Ovary (tissue), 9 donors: ENCODE results near the gene STUB1. TPM values are rescaled to one million over a fixed set of nuclear protein-coding genes. Genes with fewer than 3 reads are reported as not detected.

Experiments used
- DNase-seq, 5 donors: peaks; one replicate each; pipeline ENCODE4 v3.0.0-alpha.2; 2019 to 2020
- H3K27ac ChIP-seq, 2 donors: fragments of 200-600 bp; one replicate each; pipeline versions ENCODE4 v1.5.1 to v1.8.0; 2019 to 2022
- H3K27me3 ChIP-seq: fragments of 200-600 bp; one replicate; pipeline ENCODE4 v1.8.0; 2022
- H3K36me3 ChIP-seq: fragments of 200-600 bp; sonication (generic); one replicate; pipeline ENCODE4 v1.5.1; 2019
- H3K4me1 ChIP-seq: one replicate; pipeline ENCODE4 v1.8.1; 2013; ENCODE audit warnings: mild to moderate bottlenecking, moderate library complexity; ENCODE audit not compliant: insufficient read depth
- H3K4me3 ChIP-seq: fragments of 200-600 bp; sonication (generic); one replicate; pipeline ENCODE4 v1.5.1; 2017
- H3K9me3 ChIP-seq, 2 donors: fragments of 200-600 bp in 1 of 2; sonication (generic) in 1 of 2; one replicate each; pipeline versions ENCODE4 v1.5.1 to v1.8.1; 2013 to 2019; ENCODE audit warnings: mild to moderate bottlenecking in 1 of 2, moderate library complexity in 1 of 2
- CTCF ChIP-seq, 3 donors: fragments of 450-650 bp in 2 of 3; fragments of 200-600 bp in 1 of 3; IDR thresholded peaks; one replicate each; pipeline versions ENCODE4 v1.5.1 to v1.8.0; 2016 to 2022; ENCODE audit warnings: antibody characterized with exemption in 3 of 3, mild to moderate bottlenecking in 1 of 3
- EP300 ChIP-seq: sonication (generic); formaldehyde crosslinking; IDR thresholded peaks from one replicate; pipeline ENCODE4 v1.6.1; 2017; ENCODE audit warnings: antibody characterized with exemption
- POLR2A ChIP-seq: fragments of 450-650 bp; IDR thresholded peaks from one replicate; pipeline ENCODE4 v1.6.1; 2017; ENCODE audit warnings: antibody characterized with exemption, mild to moderate bottlenecking, moderate library complexity
- WGBS, 3 donors: extraction: QIAGEN DNeasy Blood & Tissue Kit in 1 of 3; methylation state at CpG; one replicate each; pipeline versions ENCODE4 v1.1.5 to v1.1.7; 2013 to 2017; 5-methylcytosine and 5-hydroxymethylcytosine counted together
- intact Hi-C, 4 donors: fragments of 100-400 bp; cut with DNase I; formaldehyde crosslinking; loops; one replicate each; pipeline versions ENCODE4 v1.11.0 to v1.15.1; 2022 to 2023
- polyA plus RNA-seq, 2 donors: library from polyadenylated mRNA; stranded (reverse); fragments of 200-250 nt in 1 of 2; fragments of 350-450 nt in 1 of 2; fragmentation: Illumina TruSeq in 1 of 2; extraction: RNeasy Lipid Tissue Mini Kit (QIAGEN cat#74804) in 1 of 2; gene quantifications; one replicate each; pipeline ENCODE4 v1.2.3, GENCODE V29; 2013 to 2014
- total RNA-seq, 7 donors: library from RNA; depleted of rRNA in 2 of 7; stranded (reverse); fragments of >200 nt in 2 of 7; fragmentation: NEBNext Ultra II Directional in 3 of 7; extraction: Animal tissue kit (Norgen Biotek cat#: 25700) in 3 of 7; gene quantifications; one replicate each; pipeline versions ENCODE4 v1.1.0 to v1.2.4, GENCODE V29; 2016 to 2023
- donor health status: DM: no; HTN: no; CAD: no; lungs with moderate emphysema.
- donor health status: DM: no; HTN: no; CAD: no.
- donor health status: Bipolar disorder and iron deficiency.
- donor health status: DM: yes; HTN: yes; CAD: no.
- donor health status: DM: no; HTN: no; CAD: no.
- donor health status: DM: yes; HTN: yes; CAD: no.

Gene STUB1
- total and polyA plus RNA-seq, 9 donors, result 20.1 to 115 (median 102) TPM

GRCh38 chr16:728131-728889, 48.1 kb downstream of the STUB1 start:
- H3K36me3 ChIP-seq, result no peaks in the 10 kb centered on the region
- intact Hi-C loops, result no loop called here
- DNase-seq, result peak in 1 of 5 donors; percentile 41
- no peak overlapping the region for H3K27ac ChIP-seq
- TF ChIP-seq EP300 (no peak), POLR2A (no peak), CTCF (IDR thresholded peaks at IDR 0.05) (no peak)
- no peaks in the 10 kb centered on the region for H3K9me3 ChIP-seq
- 0 to 2% (median 1%) methylated on average over 36 to 80 of the region's 80 CpGs for WGBS, 3 donors
- peaks cover 15% of the 10 kb centered on the region for H3K27me3 ChIP-seq
- H3K4me1 ChIP-seq, result peaks cover 9% of the 10 kb centered on the region
- peak overlapping the region; percentile 32 for H3K4me3 ChIP-seq

- DNase-seq, result no peak
- Histone ChIP-seq H3K27ac (no peak overlapping the region), H3K36me3 (no peaks in the 10 kb centered on the region), H3K27me3 (peaks cover 15% of the 10 kb centered on the region), H3K4me1 (peaks cover 9% of the 10 kb centered on the region), H3K4me3 (no peak overlapping the region), H3K9me3 (no peaks in the 10 kb centered on the region)
- intact Hi-C loops, result no loop called here
- WGBS, 3 donors, result 43 to 63% (median 58%) methylated on average over 40 to 55 of the region's 55 CpGs
- no peak for TF ChIP-seq CTCF (IDR thresholded peaks at IDR 0.05)
- TF ChIP-seq EP300, result no peak
- no peak for TF ChIP-seq POLR2A
Observed at GRCh38 chr16:728890-729744, 48.9 kb downstream of the STUB1 start.

- H3K4me1 ChIP-seq, result peaks cover 9% of the 10 kb centered on the region
- no peak overlapping the region for H3K4me3 ChIP-seq
- peaks cover 15% of the 10 kb centered on the region for H3K27me3 ChIP-seq
- no peaks in the 10 kb centered on the region for H3K9me3 ChIP-seq
- H3K36me3 ChIP-seq, result no peaks in the 10 kb centered on the region
- intact Hi-C loops, result no loop called here
- no peak for DNase-seq
- TF ChIP-seq POLR2A, result no peak
- TF ChIP-seq CTCF (IDR thresholded peaks at IDR 0.05), result no peak
- no peak for TF ChIP-seq EP300
- H3K27ac ChIP-seq, result no peak overlapping the region
- 79 to 86% (median 84%) methylated on average over 32 to 37 of the region's 37 CpGs for WGBS, 3 donors
Observed at GRCh38 chr16:729768-730665, 49.8 kb downstream of the STUB1 start.
